Effector CD8-positive, alpha-beta T cell (primary cell): ENCODE measurements around the gene TM9SF3.
A peak's percentile ranks its signal among the peaks of the same experiment; 100 is the strongest.
"Not testable (repeated sequence)": the region's sequence is repeated elsewhere in the genome, so short reads cannot be mapped to it uniquely, and the experiment has no call there.

Source experiments
- DNase-seq: peaks from one replicate; lab custom pipeline; 2025; lab: John Stamatoyannopoulos, UW

TM9SF3 gene

DNA sequence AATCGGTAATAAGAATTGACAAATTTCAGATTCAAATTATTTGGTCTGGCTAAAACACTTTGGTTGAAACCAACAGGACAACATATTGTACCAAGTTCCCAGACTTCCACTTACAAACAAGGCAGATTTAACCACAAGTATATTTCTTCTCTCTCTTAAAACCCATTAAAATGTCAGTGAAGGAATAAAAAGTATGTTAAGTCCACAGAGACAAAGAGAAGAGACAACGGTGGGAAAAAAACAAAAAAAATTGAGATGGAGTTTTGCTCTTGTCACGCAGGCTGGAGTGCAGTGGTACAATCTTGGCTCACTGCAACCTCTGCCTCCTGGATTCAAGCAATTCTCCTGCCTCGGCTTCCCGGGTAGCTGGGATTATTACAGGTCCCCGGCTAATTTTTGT lies 16.3 kb downstream of the TM9SF3 start:
- no peak for DNase-seq

DNA sequence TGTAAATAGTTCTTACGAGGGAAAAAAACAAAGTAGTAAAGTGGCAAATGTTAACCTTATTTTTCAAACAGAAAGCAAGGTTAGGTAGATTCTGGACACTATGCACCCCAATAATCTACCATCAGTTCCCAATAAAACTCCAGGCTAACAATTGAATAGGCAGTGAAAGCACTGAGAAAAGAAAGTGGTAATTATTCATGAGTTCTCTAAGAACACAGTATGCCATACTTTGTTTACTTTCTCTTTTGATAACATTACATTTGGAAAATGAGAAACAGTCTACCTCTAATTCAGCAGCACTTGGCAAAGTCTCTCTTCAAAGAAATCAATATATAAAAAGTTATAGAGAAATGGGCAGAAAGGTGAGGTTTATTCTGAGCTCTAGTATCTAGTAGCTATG lies 18.4 kb downstream of the TM9SF3 start:
- DNase-seq: no peak

DNA sequence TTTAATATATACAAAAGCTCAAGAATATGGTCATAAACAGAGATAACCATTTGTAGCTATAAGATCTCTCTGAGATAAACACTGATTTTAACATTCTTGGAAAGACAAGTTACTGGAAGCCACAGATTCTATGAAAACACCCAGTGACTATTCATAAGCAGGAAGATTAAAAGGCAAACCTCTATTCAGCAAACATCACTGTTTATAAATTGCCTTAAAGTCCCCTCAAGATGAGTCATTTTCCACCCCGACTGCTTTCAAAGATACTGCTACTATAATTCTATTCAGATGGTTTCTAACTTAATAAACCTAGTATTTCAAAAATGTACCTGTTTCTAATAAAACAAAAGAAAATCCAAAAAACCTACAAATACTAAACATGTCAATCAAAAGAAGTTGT lies 21.0 kb downstream of the TM9SF3 start:
- DNase-seq: no peak

DNA sequence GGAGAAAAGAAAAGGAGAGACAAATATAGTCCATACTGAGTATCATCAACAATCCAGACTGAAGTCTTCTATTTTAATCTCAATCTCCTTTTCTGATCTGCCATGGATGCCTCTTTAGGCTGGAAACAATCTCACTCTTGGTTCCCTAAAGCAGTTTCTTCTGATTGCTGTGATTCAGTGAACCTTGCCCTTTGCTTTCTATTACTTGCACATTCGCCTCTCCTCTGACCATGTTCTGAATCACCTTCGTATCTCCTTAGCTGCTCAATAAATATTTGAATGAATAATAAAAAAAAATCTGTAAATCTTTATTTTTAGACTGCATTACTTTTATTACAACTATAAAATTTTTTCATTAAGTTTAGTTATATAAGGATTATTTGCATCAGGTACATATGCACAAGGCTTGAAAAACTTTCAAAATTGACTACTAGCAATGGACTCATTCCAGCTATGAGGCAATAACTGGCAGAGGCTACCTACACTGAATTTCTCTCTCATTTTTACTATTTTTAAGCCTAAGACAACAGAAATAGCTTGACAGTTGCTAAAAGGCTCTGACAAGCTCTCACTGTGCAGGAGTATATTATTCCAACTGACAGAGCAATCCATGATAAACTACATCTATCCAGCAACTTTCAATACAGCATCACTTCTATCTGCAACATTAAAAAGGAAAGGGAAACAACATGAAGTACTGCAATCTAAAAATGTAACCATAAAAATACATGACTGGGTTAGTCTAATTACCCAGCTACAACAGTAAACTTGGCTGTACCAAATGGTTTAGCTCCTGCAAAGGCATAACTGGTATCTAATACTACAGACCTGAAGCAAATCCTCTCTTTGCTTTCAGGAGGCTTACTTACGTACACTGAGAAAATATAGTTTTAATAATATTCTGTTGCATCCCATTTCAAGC lies 25.6 kb downstream of the TM9SF3 start:
- DNase-seq: no peak

DNA sequence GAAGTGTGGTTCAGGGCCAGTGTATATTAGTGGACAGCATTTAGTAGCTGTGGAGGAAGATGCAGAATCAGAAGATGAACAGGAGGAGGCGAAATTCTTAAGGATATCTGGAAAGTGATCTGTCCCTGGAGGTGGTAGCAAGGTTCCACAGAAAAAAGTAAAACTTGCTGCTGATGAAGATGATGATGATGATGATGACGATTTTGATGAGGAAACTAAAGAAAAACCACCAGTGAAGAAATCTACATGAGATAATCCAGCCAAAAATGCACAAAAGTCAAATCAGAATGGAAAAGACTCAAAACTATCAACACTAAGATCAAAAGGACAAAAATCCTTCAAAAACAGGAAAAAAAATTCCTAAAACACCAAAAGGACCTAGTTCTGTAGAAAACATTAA lies 26.3 kb downstream of the TM9SF3 start:
- no peak for DNase-seq

DNA sequence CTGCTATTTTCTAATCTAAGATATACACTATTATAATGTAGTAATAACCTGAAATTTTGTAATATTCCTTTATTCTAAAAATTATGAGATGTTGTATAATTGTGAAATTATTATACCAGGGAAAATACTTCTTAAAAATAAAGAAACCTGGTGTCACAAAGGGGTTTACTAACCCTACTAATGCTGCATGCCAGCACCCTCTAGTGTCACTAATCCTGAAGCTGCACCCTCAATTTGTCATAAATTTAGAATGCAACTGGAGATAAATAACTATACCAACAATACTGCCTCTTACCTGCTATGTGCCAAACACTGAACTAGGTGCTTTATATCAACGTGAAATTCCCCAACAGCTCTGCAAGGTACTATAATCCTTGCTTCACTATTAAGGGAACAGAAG lies 30.8 kb downstream of the TM9SF3 start:
- no peak for DNase-seq

DNA sequence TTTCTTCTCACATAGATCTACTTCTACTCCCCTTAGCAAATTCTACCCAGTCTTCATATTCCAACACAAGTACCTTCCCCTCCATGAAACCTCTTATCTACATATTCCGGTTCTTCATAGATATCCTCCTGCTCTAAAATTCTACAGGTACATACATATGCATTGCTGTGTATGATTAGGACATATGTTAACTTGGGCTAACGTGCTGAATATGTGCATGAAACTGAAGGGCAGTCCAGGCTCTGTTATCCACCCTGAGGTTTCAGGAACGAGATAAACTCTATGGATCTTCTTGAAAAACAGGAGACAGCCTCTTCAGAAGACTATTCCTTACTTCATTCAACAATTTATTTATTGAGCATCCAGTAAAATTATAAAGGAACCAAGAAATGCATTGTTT lies 31.5 kb downstream of the TM9SF3 start:
- no peak for DNase-seq

DNA sequence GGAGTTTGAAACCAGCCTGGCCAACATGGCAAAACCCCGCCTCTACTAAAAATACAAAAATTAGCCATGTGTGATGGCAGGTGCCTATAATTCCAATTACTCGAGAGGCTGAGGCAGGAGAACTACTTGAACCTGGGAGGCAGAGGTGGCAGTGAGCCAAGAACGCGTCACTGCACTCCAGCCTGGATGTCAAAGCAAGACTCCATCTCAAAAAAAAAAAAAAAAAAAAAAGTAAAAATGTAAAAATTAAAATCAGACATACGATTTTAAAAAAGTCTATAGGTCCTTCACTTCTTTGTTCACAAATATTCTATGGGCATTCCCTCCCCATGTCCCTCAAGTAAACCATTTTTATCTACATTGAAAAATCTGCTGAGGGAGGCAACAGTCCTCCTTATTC lies 38.2 kb downstream of the TM9SF3 start:
- no peak for DNase-seq

DNA sequence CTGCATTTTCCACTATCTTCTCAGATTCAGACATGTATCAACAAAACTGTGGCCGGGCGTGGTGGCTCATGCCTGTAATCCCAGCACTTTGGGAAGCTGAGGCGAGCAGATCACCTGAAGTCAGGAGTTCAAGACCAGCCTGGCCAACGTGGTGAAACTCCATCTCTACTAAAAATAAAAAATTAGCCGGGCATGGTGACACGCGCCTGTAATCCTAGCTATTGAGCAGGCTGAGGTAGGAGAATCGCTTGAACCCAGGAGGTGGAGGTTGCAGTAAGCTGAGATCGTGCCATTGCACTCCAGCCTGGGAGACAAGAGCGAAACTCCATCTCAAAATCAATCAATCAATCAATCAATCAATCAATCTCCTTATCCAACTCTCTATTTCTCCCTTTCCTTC lies 41.3 kb downstream of the TM9SF3 start:
- not testable (repeated sequence) for DNase-seq

DNA sequence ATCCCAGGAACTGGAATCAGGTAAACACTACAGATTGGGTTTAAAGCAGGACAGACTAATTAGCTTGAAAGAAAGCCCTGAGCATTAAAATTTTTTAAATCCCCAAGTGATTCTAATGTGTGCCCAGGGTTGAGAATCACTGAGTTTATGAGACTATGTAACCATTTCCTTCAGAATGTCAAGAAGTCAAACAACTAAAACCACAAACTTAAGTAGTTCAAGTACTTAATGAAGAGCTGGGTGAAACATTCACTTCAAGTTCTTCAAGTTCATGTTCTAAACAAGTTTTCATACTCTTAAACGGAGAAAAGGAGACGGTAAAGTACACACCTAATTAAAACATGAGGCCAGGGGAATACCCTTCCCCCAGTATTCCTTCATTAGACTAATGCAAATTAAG lies 44.9 kb downstream of the TM9SF3 start:
- no peak for DNase-seq

DNA sequence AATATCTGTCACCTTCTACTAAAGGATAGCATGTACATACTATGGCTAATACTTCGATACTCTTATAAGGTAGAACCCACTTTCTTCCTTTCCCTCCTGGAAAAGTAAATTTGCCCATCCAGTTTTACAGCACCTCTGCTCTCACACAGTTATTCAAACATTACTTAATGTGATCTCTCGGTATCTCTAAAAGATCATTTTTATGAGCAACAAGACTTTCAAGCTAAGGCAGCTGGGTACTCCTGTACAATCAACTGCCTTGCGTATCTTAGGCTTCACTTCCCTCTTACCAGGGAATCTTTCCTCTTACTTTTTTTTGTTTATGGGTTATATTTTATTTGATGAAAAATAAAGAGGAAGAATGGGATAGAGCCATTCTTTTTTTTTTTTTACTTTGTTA lies 46.6 kb downstream of the TM9SF3 start:
- DNase-seq: no peak

DNA sequence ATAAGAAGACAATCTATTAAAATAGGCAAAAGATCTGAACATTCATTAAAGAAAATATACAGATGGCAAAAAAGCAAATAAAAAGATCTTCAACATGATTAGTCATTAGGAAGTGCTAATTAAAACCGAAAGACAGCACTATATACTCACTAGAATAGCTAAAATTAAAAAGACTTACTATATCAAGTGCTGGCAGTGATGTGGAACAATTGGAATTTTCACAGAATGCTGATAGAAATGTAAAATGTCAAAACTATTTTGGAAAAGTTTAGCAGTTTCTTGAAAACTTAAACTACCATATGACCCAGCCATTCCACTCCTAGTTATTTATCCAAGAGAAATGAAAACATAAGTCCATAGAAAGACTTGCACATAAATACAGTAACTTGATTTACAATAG lies 48.1 kb downstream of the TM9SF3 start:
- no peak for DNase-seq

DNA sequence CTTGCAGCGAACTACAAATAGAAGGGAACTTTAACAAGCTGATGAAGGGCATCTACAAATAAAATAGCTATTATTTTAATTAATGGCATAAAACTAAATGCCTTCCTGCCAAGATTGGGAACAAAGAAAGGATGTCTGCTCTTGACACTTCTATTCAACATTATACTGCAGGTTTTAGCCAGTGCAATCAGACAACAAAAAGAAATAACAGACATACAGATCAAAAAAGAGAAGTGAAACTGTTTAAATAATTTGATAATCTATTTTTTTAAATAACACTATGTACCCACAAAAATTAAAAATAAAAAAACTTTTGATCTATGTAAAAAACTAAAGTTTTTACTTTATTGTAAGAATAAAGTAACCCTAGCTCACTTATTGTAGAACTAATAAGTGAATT lies 50.7 kb downstream of the TM9SF3 start:
- DNase-seq: no peak

DNA sequence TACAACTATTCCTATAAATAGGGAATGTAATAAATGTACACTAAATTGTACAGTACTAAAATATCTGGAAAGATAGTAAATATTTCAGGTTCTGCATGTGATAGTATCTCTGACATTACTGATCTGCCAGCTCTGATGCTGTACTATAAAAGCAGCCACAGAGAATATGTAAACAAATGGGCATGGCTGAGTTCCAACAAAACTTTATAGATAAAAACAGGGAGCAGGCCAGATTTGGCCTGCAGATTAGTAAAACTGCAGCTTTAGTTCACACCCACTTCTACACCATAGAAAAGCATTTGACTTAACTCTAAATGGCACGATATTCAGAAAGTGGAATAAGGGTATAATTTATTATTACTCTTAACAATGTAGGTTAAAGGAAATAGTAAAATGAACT lies 54.3 kb downstream of the TM9SF3 start:
- DNase-seq: no peak

DNA sequence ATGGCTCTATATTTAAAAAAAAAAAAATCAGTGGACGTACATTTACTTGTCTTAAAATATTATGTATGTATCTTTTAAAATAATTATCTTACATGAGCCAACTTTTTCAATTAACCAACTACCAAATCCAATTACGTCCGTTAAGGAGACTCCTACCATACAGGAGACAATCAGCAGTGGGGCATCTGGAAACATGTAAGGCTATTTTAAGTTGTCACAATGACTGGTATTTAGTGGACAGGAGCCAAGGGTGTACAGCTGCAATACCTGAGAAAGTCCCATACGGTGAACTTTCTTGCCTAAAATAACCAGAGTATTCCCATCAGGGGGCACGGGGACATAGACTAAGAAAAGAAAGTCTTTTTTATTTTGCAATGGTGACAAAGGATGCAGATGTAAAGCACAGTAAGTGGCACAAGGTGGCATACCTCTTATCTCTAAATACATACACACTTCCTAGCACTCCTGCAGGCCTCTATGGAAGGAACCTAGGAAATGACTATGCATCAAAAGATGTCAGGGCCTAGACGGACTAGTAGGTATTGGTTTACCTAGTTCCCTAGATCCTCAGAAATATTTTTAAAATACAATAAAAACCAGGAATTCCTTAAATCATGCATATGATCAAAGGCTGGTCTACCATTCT lies 57.1 kb downstream of the TM9SF3 start:
- no peak for DNase-seq

DNA sequence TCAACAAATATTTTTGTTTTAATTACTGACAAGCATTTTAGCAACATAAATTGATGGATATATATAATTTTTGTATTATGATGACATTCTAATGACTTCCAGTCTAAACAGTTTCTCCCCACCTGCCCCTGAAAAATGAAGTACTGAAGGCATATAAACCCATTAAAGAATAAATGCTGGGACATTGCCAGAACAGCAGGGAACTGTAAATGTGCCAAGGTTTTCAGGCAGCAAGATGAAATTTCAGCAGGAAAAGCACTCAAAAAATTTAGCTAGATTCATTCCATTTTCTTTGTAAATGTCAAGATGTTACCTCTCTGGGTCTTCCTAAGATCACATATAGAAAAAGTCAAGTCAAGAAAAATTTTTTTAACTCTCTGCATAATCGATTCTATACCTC lies 62.1 kb downstream of the TM9SF3 start:
- no peak for DNase-seq

DNA sequence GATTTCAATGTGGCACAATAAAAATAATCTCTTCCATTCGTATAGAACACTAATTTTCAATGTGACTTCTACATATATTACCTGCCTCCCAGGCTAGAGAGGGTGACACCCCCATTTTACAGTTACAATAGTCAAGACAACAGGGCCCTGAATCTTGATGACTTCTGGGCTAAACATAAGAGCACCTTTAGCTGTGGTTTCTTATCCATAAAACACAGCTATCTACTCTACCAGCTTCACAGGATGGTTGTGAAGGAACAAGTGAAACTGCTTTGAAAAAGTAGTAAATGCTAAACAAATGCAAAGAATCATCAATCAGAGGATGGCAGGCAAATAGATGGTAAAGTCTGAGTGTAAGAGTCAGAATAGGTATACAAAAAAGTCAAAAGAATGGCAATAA lies 69.5 kb downstream of the TM9SF3 start:
- no peak for DNase-seq

DNA sequence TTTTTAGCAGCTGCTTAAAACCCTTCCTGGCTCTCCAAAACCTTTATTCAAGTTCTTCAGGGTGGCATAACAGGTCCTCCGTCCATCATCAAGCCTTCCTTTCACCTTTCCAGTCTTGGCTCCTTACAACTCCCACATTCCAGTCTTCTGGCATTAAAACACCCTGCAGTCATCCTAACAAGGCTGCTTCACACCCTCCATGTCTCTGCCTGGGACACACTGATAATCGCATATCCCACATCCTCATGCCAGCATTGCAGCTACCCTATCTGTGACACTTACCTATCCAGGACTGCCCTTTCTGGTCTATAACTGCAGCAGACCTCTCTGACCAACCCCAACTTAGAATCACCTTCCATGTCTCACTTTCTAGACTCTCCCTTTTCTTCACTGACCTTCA lies 70.5 kb downstream of the TM9SF3 start:
- DNase-seq: no peak

DNA sequence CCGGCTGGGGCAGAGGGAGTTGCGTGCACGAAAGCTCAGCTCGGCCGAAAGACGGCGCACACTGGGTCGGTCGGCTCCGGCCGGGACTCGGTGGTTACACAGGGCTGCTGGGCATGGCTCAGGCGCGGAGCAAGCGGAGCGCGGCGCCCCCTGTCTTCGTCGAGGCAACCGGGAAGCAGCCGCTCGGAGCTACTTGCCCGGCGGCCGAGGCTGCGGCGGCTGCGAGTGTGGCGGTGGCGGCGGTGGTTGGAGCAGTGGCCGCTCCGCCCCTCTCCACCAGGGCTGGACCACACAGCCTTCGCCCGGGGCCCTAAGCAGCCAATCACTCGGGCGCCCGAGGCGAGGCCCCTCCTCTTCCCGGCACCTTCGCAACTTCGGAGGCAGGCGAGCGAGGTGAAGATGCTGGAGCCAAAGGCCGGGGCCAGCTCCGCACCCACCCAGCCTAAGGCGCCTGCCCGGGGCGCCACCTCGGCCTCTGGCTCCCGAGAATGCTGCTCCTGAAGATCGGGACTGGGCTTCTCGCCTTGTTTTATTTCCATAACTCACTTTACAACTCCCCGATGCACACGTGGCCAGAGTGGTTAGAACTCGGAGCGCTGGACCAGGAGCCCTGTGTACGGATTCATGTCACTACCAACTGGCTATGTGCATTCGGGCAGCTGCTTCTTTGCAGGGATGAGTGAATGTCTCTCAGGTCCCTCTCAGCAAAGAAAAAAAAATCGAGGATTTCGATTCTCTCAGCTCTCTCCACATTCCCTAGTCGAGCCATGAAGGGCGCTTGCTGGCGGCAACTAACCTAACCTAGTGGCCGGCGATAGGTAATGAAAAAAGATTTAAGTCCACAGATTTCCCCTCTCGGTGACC lies 72.9 kb downstream of the TM9SF3 start, which contains the start of gene TLL2:
TSS of gene TLL2 (minus strand) at position 229 of the 864 bp plus-strand sequence. CDS start 241 bp downstream, outside the sequence.
- peak; percentile 31 for DNase-seq

DNA sequence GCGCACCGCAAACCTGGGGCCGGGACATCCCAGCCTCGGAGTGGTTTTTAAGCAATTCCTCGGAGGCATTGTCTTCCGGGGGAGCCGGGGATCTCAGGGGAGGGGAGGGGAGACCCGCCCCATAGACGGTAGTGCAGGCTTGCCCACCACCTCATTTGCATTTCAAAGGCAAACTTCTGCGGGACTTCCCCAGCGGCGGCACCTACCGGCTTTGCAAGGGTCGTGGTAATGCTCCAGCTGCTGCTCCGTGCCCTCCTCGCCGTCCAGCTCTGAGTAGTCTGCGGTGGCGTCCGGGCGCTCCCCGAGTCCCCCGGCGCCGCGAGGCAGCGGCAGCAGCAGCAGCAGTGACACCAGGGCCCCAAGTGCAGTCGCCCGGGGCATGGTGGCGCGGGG lies 73.5 kb downstream of the TM9SF3 start:
- DNase-seq: peak; percentile 17

DNA sequence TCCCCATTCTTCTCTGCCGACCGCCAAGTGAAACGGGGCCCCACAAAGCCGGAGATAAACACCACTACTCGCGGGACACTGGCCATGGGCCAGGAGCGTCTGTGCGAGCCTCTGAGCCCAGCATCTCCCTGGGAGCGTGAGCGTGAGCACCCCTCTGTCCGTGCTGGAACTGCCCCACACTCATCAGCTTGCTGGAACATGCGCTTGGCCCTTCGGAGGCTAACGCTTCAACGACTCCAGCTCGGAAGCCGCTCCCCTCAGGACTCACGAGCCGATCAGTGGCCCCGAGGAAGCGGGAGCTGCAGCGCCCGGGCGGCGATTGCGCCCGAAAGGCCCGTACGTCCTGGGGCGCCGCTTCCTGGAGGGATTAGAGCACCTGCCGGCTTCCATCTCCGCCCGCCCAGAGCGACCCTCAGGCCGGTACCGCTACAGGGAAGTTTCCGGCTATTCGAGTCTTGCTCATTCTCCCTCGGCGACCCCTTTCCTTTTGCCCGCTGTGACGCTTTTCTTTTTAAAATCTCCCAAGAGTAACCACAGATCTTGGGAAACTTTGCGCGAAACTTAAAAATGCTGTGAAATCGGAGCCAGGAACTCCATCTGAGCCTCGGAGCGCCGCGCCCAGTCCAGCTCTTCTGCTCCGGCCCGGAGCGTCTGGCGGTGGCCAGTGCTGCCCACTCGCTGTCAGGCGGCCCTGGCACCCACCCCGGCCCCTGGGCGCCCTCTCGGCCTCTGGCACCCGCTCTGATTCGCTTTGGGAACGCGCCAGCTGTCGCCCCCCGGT lies 74.1 kb downstream of the TM9SF3 start:
- no peak for DNase-seq
